ENCODE results near the gene C2CD5.
"Not testable (repeated sequence)": the region's sequence is repeated elsewhere in the genome, so short reads cannot be mapped to it uniquely, and the experiment has no call there.

Gene C2CD5

GRCh38 chr12:22499445-22499844 is 44.9 kb downstream of the C2CD5 start:
- H3K36me3 Mint-ChIP-seq (ENCODE audit: low read depth), result peaks cover 1% of the 10 kb centered on the region
- H3K27ac Mint-ChIP-seq, result no peak overlapping the region
- no peaks in the 10 kb centered on the region for H3K4me1 Mint-ChIP-seq
- TF ChIP-seq CTCF (IDR thresholded peaks at IDR 0.05), result no peak
- H3K27me3 Mint-ChIP-seq (ENCODE audit: low read depth, poor library complexity), result no peaks in the 10 kb centered on the region
- no peaks in the 10 kb centered on the region for H3K9me3 Mint-ChIP-seq
- H3K4me3 Mint-ChIP-seq, result no peak overlapping the region
- DNase-seq, result no peak

GRCh38 chr12:22494319-22494718 is 50.0 kb downstream of the C2CD5 start:
- Mint-ChIP-seq H3K36me3 (ENCODE audit: low read depth) (peaks cover 25% of the 10 kb centered on the region), H3K27me3 (ENCODE audit: low read depth, poor library complexity) (no peaks in the 10 kb centered on the region), H3K4me1 (no peaks in the 10 kb centered on the region), H3K27ac (no peak overlapping the region), H3K4me3 (no peak overlapping the region), H3K9me3 (no peaks in the 10 kb centered on the region)
- TF ChIP-seq CTCF (IDR thresholded peaks at IDR 0.05), result no peak
- DNase-seq, result no peak

- Mint-ChIP-seq H3K4me3 (no peak overlapping the region), H3K36me3 (ENCODE audit: low read depth) (peaks cover 44% of the 10 kb centered on the region), H3K9me3 (no peaks in the 10 kb centered on the region), H3K4me1 (no peaks in the 10 kb centered on the region), H3K27ac (no peak overlapping the region), H3K27me3 (ENCODE audit: low read depth, poor library complexity) (no peaks in the 10 kb centered on the region)
- no peak for TF ChIP-seq CTCF (IDR thresholded peaks at IDR 0.05)
- DNase-seq, result no peak
Measured at GRCh38 chr12:22491034-22491433, 53.3 kb downstream of the C2CD5 start.

GRCh38 chr12:22488478-22488877 is 55.9 kb downstream of the C2CD5 start:
- Mint-ChIP-seq H3K9me3 (no peaks in the 10 kb centered on the region), H3K27me3 (ENCODE audit: low read depth, poor library complexity) (no peaks in the 10 kb centered on the region), H3K27ac (no peak overlapping the region), H3K36me3 (ENCODE audit: low read depth) (peaks cover 50% of the 10 kb centered on the region), H3K4me3 (no peak overlapping the region), H3K4me1 (no peaks in the 10 kb centered on the region)
- TF ChIP-seq CTCF (IDR thresholded peaks at IDR 0.05), result no peak
- DNase-seq, result no peak

GRCh38 chr12:22487683-22488082 is 56.7 kb downstream of the C2CD5 start:
- H3K27me3 Mint-ChIP-seq (ENCODE audit: low read depth, poor library complexity); H3K9me3 Mint-ChIP-seq; H3K4me3 Mint-ChIP-seq; H3K4me1 Mint-ChIP-seq; H3K27ac Mint-ChIP-seq; DNase-seq: not testable (repeated sequence)
- peaks cover 48% of the 10 kb centered on the region for H3K36me3 Mint-ChIP-seq (ENCODE audit: low read depth)

- DNase-seq, result no peak
- peaks cover 11% of the 10 kb centered on the region for H3K4me1 Mint-ChIP-seq
- peaks cover 37% of the 10 kb centered on the region for H3K36me3 Mint-ChIP-seq (ENCODE audit: low read depth)
- H3K27me3 Mint-ChIP-seq (ENCODE audit: low read depth, poor library complexity), result no peaks in the 10 kb centered on the region
- TF ChIP-seq CTCF (IDR thresholded peaks at IDR 0.05), result no peak
- H3K27ac Mint-ChIP-seq, result no peak overlapping the region
- H3K4me3 Mint-ChIP-seq, result no peak overlapping the region
- H3K9me3 Mint-ChIP-seq, result no peaks in the 10 kb centered on the region
Measured at GRCh38 chr12:22481547-22482104, 62.7 kb downstream of the C2CD5 start.

- not testable (repeated sequence) for H3K27ac Mint-ChIP-seq; H3K27me3 Mint-ChIP-seq (ENCODE audit: low read depth, poor library complexity); H3K9me3 Mint-ChIP-seq; H3K4me3 Mint-ChIP-seq
- peaks cover 37% of the 10 kb centered on the region for H3K36me3 Mint-ChIP-seq (ENCODE audit: low read depth)
- peak; percentile 18 for DNase-seq
- peaks cover 11% of the 10 kb centered on the region for H3K4me1 Mint-ChIP-seq
Measured at GRCh38 chr12:22480814-22481213, 63.5 kb downstream of the C2CD5 start.
